HG02840 (cell line): Measurements from ENCODE around the gene YBX3.

Experiments used
- ATAC-seq: cut with Tn5 transposase; IDR thresholded peaks from one replicate; pipeline ENCODE4 v1.9.1; 2021; ENCODE audit warnings: mild to moderate bottlenecking, moderate library complexity, moderate number of reproducible peaks; ENCODE audit not compliant: unreplicated experiment, low FRiP score

Gene YBX3

GRCh38 chr12:10673659-10674384 lies 49.3 kb downstream of the YBX3 start, which contains the start of gene STYK1:
TSS of gene STYK1 (minus strand) at chr12:10674052. CDS start at chr12:10634618, 39,434 bp downstream.
- ATAC-seq, result no peak

DNA sequence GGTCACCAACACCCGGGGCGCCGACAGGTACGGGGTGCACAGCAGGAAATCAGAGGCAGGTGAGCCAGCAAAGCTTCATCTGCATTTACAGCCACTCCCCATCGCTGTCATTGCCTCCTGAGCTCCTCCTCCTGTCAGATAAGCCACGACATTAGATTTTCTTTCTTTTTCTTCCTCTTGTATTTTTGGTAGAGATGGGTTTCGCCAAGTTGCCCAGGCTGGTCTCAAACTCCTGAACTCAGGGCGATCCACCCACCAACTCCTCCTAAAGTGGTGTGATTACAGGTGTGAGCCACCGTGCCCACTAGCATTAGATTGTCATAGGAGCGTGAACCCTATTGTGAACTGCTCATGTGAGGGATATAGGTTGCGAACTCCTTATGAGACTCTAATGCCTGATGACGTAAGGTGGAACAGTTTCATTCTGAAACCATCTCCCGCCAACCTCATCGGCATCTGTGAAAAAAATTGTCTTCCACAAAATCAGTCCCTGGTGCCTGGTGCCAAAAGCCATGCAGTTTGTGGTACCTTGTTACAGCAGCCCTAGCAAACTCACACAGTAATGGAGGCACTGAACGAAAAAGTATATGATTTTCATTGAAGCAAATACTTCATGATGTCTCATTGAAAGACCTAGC lies 50.8 kb downstream of the YBX3 start:
- no peak for ATAC-seq

- no peak for ATAC-seq
Measured at GRCh38 chr12:10669533-10669932, 53.6 kb downstream of the YBX3 start.

GRCh38 chr12:10668526-10668925 lies 54.6 kb downstream of the YBX3 start:
- no peak for ATAC-seq

DNA sequence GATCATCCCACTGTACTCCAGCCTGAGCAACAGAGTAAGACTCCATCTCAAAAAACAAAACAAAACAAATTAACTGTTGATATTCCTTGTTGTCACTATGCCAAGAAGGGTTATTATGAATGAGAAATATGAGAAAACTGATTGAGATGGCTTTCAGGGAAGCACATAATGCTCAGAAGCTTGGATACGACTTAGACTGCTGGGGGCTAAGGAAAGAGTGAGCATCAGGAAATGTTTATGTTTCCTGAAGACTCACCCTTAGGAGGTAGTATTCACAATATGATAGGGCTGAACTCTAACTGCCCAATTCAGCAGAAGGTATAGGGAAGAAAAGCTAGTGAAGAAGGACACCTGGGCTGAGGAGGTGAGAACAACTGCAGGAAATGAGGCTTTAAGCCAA lies 55.5 kb downstream of the YBX3 start:
- no peak for ATAC-seq

DNA sequence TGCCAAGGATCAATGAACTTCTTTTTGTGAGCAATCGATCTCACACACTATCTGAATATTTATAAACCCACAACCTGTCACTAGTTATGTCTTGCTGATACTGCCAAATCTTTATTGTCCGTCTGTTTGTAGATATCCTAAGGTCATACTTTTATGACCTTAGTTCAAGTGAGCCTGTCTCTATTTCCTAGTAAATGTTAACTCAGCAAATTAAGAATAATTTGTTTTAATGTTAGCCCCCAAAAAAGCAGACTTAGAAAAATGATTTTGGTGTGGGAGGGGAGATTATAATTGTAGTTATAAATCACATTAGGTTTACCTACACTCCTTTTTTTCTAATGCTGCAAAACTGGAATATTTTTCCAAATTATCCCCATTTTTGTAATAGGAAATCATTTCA lies 58.6 kb downstream of the YBX3 start:
- ATAC-seq, result no peak

DNA sequence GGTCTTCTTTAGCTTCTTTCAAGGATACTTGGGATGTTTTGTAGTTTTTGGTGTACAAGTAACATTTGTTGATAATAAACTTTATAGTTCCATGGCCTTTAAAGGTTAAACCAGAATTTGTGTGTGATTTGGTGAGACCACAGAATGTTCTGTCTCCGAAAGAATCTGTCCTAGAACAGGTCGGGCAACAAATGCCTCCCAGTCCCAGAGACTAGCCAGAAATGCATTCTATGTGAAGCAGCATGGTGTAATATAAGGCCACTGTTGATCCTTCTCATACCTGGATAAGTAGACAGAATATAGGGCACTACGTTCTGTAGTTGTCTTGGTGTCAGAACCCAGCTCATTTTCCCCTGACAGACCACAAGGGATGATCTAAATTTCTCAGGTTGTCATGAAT lies 59.3 kb downstream of the YBX3 start:
- ATAC-seq, result no peak

GRCh38 chr12:10661338-10661737 lies 61.8 kb downstream of the YBX3 start:
- ATAC-seq, result no peak

- ATAC-seq, result no peak
Measured at GRCh38 chr12:10654003-10654402, 69.1 kb downstream of the YBX3 start.

DNA sequence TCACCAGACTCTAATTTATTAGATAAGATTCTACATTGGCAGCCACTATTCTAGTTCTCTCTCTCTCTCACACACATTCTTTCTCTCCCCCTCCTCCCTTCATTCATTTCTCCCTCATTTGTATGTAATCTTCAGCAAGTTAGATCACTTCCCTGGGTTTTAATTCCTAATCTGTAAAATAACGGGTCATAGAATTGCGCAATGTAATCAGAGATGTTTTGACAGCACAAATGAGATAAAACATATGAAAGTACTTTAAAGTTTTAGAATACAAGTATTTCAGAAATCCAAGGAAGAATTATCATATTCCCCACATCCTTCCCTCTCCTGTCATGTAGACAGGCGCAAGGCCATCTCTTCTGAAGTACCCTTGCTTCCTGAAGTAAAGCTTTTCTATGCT lies 70.9 kb downstream of the YBX3 start:
- ATAC-seq, result no peak
